WTC11 (cell line): ENCODE data around the gene TEKT1. TPM values are rescaled to one million over a fixed set of nuclear protein-coding genes. Genes with fewer than 3 reads are reported as not detected.

Experiments used
- CBFB ChIP-seq: sonication (generic); formaldehyde crosslinking; IDR thresholded peaks from 2 replicates; pipeline ENCODE4 v1.8.1; 2022; ENCODE audit warnings: mild to moderate bottlenecking, low read depth, missing genetic modification reagents
- EMX1 ChIP-seq: fragments of 250-450 bp; sonication (Bioruptor Pico); IDR thresholded peaks from 2 replicates; pipeline ENCODE4 v1.8.0; 2021; ENCODE audit warnings: mild to moderate bottlenecking
- ESRRA ChIP-seq: sonication (generic); formaldehyde crosslinking; IDR thresholded peaks from 2 replicates; pipeline ENCODE4 v1.8.1; 2022; ENCODE audit warnings: mild to moderate bottlenecking, missing genetic modification reagents, borderline replicate concordance
- FOXP1 ChIP-seq: sonication (generic); formaldehyde crosslinking; IDR thresholded peaks from 2 replicates; pipeline ENCODE4 v1.8.0; 2022; ENCODE audit warnings: missing genetic modification reagents, mild to moderate bottlenecking, moderate library complexity, borderline replicate concordance
- GABPB1 ChIP-seq: sonication (generic); formaldehyde crosslinking; IDR thresholded peaks from 2 replicates; pipeline ENCODE4 v1.8.1; 2023; ENCODE audit warnings: mild to moderate bottlenecking, missing genetic modification reagents
- SMAD4 ChIP-seq: sonication (generic); formaldehyde crosslinking; IDR thresholded peaks from 2 replicates; pipeline ENCODE4 v1.8.0; 2022; ENCODE audit warnings: mild to moderate bottlenecking, missing genetic modification reagents
- TCF7 ChIP-seq: sonication (generic); formaldehyde crosslinking; IDR thresholded peaks from 2 replicates; pipeline ENCODE4 v1.8.0; 2022; ENCODE audit warnings: mild to moderate bottlenecking, low read depth, missing genetic modification reagents, moderate library complexity
- TP53 ChIP-seq: sonication (generic); formaldehyde crosslinking; IDR thresholded peaks from 2 replicates; pipeline ENCODE4 v1.8.1; 2023; ENCODE audit warnings: mild to moderate bottlenecking, missing genetic modification reagents
- ZNF232 ChIP-seq: sonication (generic); formaldehyde crosslinking; IDR thresholded peaks from 2 replicates; pipeline ENCODE4 v1.8.0; 2022; ENCODE audit warnings: mild to moderate bottlenecking, missing genetic modification reagents
- total RNA-seq: library from RNA; stranded (reverse); gene quantifications from 3 replicates; pipeline ENCODE4 v1.2.3, GENCODE V29; 2021
- TF ChIP-seq, protein P1 (sequence below): sonication (generic); formaldehyde crosslinking; IDR thresholded peaks from 2 replicates; pipeline ENCODE4 v1.8.1; 2023; ENCODE audit warnings: mild to moderate bottlenecking, moderate library complexity, missing genetic modification reagents
- TF ChIP-seq, protein P2 (sequence below): fragments of 250-450 bp; sonication (Bioruptor Pico); IDR thresholded peaks from 2 replicates; pipeline ENCODE4 v2.1.2; 2022; ENCODE audit warnings: mild to moderate bottlenecking, moderate library complexity
- TF ChIP-seq, protein P3 (sequence below): sonication (generic); formaldehyde crosslinking; IDR thresholded peaks from 2 replicates; pipeline ENCODE4 v1.8.1; 2022; ENCODE audit warnings: missing genetic modification reagents, borderline replicate concordance
- TF ChIP-seq, protein P4 (sequence below): fragments of 250-450 bp; sonication (Bioruptor Pico); IDR thresholded peaks from 2 replicates; pipeline ENCODE4 v1.9.0; 2021; ENCODE audit warnings: moderate library complexity, mild to moderate bottlenecking, inconsistent platforms, borderline replicate concordance
- TF ChIP-seq, protein P5 (sequence below): fragments of 200-600 bp; IDR thresholded peaks from 2 replicates; pipeline ENCODE4 v1.8.0; 2022; ENCODE audit warnings: antibody characterized with exemption
- TF ChIP-seq, protein P6 (sequence below): fragments of 250-450 bp; sonication (Bioruptor Pico); IDR thresholded peaks from 2 replicates; pipeline ENCODE4 v1.9.0; 2021; ENCODE audit warnings: mild to moderate bottlenecking
- TF ChIP-seq, protein P7 (sequence below): sonication (generic); formaldehyde crosslinking; IDR thresholded peaks from 2 replicates; pipeline ENCODE4 v1.8.1; 2023; ENCODE audit warnings: mild to moderate bottlenecking, missing genetic modification reagents, moderate library complexity
- TF ChIP-seq, protein P8 (sequence below): fragments of 250-450 bp; sonication (Bioruptor Pico); IDR thresholded peaks from 2 replicates; pipeline ENCODE4 v1.9.0; 2021; ENCODE audit warnings: mild to moderate bottlenecking, borderline replicate concordance
- TF ChIP-seq, protein P9 (sequence below): sonication (generic); formaldehyde crosslinking; IDR thresholded peaks from 2 replicates; pipeline ENCODE4 v1.8.0; 2023; ENCODE audit warnings: mild to moderate bottlenecking, missing genetic modification reagents

TEKT1 gene
- total RNA-seq, 1 experiment from 2014 or later, result 0.37 TPM

DNA sequence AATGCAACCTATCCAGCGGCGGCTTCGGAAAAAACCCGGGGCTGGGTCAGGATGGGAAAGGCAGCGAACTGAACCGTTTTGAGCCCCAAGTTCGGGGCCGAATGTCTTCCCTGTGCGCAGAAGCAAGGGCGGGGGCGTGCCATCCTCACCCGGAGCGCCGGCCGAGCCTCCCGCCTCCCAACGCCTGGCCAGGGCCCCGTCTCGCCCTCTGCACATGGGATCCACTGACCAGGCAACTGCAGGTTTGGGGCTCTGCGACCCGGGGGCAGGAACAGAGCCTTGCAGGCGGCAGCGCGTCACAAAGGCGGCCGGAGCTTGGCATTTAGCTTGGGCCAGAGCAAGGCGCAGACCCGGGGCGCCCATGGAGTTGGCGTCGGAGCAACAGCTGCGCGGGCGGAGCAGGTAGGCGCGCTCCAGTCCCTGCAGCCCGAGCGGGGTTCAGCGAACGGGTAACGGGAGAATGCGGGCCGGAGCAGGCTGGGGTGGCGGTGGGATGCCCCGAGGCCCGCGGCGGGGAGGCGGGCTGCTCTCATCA lies 55.6 kb downstream of the TEKT1 start, which contains the start of gene FBXO39 (continued):
- TF ChIP-seq CBFB (CRISPR knock-in tag) (no peak), TP53 (CRISPR knock-in tag) (0 out of 2 replicates have a peak, but pooled peaks have one; percentile 63), EMX1 (no peak), ZNF232 (CRISPR knock-in tag) (no peak), ESRRA (CRISPR knock-in tag) (no peak), GABPB1 (CRISPR knock-in tag) (no peak), FOXP1 (peak; percentile 75), SMAD4 (CRISPR knock-in tag) (no peak), TCF7 (CRISPR knock-in tag) (no peak)
- TF ChIP-seq, protein P1, sequence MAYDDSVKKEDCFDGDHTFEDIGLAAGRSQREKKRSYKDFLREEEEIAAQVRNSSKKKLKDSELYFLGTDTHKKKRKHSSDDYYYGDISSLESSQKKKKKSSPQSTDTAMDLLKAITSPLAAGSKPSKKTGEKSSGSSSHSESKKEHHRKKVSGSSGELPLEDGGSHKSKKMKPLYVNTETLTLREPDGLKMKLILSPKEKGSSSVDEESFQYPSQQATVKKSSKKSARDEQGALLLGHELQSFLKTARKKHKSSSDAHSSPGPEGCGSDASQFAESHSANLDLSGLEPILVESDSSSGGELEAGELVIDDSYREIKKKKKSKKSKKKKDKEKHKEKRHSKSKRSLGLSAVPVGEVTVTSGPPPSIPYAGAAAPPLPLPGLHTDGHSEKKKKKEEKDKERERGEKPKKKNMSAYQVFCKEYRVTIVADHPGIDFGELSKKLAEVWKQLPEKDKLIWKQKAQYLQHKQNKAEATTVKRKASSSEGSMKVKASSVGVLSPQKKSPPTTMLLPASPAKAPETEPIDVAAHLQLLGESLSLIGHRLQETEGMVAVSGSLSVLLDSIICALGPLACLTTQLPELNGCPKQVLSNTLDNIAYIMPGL (CRISPR knock-in tag), result peak; percentile 81
- TF ChIP-seq, protein P2, sequence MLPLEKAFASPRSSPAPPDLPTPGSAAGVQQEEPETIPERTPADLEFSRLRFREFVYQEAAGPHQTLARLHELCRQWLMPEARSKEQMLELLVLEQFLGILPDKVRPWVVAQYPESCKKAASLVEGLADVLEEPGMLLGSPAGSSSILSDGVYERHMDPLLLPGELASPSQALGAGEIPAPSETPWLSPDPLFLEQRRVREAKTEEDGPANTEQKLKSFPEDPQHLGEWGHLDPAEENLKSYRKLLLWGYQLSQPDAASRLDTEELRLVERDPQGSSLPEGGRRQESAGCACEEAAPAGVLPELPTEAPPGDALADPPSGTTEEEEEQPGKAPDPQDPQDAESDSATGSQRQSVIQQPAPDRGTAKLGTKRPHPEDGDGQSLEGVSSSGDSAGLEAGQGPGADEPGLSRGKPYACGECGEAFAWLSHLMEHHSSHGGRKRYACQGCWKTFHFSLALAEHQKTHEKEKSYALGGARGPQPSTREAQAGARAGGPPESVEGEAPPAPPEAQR (CRISPR knock-in tag), result no peak
- TF ChIP-seq, protein P3, sequence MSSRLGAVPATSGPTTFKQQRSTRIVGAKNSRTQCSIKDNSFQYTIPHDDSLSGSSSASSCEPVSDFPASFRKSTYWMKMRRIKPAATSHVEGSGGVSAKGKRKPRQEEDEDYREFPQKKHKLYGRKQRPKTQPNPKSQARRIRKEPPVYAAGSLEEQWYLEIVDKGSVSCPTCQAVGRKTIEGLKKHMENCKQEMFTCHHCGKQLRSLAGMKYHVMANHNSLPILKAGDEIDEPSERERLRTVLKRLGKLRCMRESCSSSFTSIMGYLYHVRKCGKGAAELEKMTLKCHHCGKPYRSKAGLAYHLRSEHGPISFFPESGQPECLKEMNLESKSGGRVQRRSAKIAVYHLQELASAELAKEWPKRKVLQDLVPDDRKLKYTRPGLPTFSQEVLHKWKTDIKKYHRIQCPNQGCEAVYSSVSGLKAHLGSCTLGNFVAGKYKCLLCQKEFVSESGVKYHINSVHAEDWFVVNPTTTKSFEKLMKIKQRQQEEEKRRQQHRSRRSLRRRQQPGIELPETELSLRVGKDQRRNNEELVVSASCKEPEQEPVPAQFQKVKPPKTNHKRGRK (CRISPR knock-in tag), result no peak
- TF ChIP-seq, protein P4, sequence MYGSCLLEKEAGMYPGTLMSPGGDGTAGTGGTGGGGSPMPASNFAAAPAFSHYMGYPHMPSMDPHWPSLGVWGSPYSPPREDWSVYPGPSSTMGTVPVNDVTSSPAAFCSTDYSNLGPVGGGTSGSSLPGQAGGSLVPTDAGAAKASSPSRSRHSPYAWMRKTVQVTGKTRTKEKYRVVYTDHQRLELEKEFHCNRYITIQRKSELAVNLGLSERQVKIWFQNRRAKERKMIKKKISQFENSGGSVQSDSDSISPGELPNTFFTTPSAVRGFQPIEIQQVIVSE (CRISPR knock-in tag), result no peak
- TF ChIP-seq, protein P5, sequence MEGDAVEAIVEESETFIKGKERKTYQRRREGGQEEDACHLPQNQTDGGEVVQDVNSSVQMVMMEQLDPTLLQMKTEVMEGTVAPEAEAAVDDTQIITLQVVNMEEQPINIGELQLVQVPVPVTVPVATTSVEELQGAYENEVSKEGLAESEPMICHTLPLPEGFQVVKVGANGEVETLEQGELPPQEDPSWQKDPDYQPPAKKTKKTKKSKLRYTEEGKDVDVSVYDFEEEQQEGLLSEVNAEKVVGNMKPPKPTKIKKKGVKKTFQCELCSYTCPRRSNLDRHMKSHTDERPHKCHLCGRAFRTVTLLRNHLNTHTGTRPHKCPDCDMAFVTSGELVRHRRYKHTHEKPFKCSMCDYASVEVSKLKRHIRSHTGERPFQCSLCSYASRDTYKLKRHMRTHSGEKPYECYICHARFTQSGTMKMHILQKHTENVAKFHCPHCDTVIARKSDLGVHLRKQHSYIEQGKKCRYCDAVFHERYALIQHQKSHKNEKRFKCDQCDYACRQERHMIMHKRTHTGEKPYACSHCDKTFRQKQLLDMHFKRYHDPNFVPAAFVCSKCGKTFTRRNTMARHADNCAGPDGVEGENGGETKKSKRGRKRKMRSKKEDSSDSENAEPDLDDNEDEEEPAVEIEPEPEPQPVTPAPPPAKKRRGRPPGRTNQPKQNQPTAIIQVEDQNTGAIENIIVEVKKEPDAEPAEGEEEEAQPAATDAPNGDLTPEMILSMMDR, result no peak
- TF ChIP-seq, protein P6, sequence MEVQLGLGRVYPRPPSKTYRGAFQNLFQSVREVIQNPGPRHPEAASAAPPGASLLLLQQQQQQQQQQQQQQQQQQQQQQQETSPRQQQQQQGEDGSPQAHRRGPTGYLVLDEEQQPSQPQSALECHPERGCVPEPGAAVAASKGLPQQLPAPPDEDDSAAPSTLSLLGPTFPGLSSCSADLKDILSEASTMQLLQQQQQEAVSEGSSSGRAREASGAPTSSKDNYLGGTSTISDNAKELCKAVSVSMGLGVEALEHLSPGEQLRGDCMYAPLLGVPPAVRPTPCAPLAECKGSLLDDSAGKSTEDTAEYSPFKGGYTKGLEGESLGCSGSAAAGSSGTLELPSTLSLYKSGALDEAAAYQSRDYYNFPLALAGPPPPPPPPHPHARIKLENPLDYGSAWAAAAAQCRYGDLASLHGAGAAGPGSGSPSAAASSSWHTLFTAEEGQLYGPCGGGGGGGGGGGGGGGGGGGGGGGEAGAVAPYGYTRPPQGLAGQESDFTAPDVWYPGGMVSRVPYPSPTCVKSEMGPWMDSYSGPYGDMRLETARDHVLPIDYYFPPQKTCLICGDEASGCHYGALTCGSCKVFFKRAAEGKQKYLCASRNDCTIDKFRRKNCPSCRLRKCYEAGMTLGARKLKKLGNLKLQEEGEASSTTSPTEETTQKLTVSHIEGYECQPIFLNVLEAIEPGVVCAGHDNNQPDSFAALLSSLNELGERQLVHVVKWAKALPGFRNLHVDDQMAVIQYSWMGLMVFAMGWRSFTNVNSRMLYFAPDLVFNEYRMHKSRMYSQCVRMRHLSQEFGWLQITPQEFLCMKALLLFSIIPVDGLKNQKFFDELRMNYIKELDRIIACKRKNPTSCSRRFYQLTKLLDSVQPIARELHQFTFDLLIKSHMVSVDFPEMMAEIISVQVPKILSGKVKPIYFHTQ (CRISPR knock-in tag), result no peak
- TF ChIP-seq, protein P7, sequence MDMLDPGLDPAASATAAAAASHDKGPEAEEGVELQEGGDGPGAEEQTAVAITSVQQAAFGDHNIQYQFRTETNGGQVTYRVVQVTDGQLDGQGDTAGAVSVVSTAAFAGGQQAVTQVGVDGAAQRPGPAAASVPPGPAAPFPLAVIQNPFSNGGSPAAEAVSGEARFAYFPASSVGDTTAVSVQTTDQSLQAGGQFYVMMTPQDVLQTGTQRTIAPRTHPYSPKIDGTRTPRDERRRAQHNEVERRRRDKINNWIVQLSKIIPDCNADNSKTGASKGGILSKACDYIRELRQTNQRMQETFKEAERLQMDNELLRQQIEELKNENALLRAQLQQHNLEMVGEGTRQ (CRISPR knock-in tag), result no peak
- TF ChIP-seq, protein P8, sequence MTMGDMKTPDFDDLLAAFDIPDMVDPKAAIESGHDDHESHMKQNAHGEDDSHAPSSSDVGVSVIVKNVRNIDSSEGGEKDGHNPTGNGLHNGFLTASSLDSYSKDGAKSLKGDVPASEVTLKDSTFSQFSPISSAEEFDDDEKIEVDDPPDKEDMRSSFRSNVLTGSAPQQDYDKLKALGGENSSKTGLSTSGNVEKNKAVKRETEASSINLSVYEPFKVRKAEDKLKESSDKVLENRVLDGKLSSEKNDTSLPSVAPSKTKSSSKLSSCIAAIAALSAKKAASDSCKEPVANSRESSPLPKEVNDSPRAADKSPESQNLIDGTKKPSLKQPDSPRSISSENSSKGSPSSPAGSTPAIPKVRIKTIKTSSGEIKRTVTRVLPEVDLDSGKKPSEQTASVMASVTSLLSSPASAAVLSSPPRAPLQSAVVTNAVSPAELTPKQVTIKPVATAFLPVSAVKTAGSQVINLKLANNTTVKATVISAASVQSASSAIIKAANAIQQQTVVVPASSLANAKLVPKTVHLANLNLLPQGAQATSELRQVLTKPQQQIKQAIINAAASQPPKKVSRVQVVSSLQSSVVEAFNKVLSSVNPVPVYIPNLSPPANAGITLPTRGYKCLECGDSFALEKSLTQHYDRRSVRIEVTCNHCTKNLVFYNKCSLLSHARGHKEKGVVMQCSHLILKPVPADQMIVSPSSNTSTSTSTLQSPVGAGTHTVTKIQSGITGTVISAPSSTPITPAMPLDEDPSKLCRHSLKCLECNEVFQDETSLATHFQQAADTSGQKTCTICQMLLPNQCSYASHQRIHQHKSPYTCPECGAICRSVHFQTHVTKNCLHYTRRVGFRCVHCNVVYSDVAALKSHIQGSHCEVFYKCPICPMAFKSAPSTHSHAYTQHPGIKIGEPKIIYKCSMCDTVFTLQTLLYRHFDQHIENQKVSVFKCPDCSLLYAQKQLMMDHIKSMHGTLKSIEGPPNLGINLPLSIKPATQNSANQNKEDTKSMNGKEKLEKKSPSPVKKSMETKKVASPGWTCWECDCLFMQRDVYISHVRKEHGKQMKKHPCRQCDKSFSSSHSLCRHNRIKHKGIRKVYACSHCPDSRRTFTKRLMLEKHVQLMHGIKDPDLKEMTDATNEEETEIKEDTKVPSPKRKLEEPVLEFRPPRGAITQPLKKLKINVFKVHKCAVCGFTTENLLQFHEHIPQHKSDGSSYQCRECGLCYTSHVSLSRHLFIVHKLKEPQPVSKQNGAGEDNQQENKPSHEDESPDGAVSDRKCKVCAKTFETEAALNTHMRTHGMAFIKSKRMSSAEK (CRISPR knock-in tag), result no peak
- TF ChIP-seq, protein P9, sequence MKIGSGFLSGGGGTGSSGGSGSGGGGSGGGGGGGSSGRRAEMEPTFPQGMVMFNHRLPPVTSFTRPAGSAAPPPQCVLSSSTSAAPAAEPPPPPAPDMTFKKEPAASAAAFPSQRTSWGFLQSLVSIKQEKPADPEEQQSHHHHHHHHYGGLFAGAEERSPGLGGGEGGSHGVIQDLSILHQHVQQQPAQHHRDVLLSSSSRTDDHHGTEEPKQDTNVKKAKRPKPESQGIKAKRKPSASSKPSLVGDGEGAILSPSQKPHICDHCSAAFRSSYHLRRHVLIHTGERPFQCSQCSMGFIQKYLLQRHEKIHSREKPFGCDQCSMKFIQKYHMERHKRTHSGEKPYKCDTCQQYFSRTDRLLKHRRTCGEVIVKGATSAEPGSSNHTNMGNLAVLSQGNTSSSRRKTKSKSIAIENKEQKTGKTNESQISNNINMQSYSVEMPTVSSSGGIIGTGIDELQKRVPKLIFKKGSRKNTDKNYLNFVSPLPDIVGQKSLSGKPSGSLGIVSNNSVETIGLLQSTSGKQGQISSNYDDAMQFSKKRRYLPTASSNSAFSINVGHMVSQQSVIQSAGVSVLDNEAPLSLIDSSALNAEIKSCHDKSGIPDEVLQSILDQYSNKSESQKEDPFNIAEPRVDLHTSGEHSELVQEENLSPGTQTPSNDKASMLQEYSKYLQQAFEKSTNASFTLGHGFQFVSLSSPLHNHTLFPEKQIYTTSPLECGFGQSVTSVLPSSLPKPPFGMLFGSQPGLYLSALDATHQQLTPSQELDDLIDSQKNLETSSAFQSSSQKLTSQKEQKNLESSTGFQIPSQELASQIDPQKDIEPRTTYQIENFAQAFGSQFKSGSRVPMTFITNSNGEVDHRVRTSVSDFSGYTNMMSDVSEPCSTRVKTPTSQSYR (CRISPR knock-in tag), result 0 out of 2 replicates have a peak, but pooled peaks have one; percentile 7
